Testis (tissue), 2 donors: ENCODE data around the gene GID8.

ENCODE experiments used
- CTCF ChIP-seq, 3 experiments: fragments of 450-650 bp in 2 of 3; fragments of 200-600 bp in 1 of 3; sonication (generic) in 1 of 3; IDR thresholded peaks; one replicate each; pipeline ENCODE4 v1.5.1; 2016 to 2019; ENCODE audit warnings: antibody characterized with exemption in 3 of 3, mild to moderate bottlenecking in 2 of 3, moderate library complexity in 1 of 3
- POLR2A ChIP-seq: fragments of 450-650 bp; IDR thresholded peaks from one replicate; pipeline ENCODE4 v1.6.1; 2017; ENCODE audit warnings: antibody characterized with exemption, mild to moderate bottlenecking, moderate library complexity

- TF ChIP-seq POLR2A = no peak
- no peak for TF ChIP-seq CTCF (IDR thresholded peaks at IDR 0.05)
Observed at GRCh38 chr20:62914436-62914835, 23.5 kb upstream of the GID8 start.
